ENCODE data around the gene SRGAP3. TPM values are rescaled to one million over a fixed set of nuclear protein-coding genes. Genes with fewer than 3 reads are reported as not detected.

The SRGAP3 gene
- total and polyA plus RNA-seq, 2 donors (not counting 1 experiment from before 2014, with no cell fraction given): 1.4 to 1.5 TPM

GRCh38 chr3:9116336-9116735 lies 133.1 kb downstream of the SRGAP3 start:
- POLR2A ChIA-PET: no interaction called here
- CTCF ChIA-PET: no interaction called here

GRCh38 chr3:9115336-9115735 lies 134.1 kb downstream of the SRGAP3 start:
- intact Hi-C loops (cut with micrococcal nuclease): no loop called here

More at GRCh38 chr3:9116336-9116735, 133.1 kb downstream of the SRGAP3 start:
- TF ChIP-seq EZH2 (IDR thresholded peaks at IDR 0.05; ENCODE audit: borderline replicate concordance, insufficient read depth, low read depth, low read length, poor library complexity, severe bottlenecking): no peak
- no peak for TF ChIP-seq CTCF (IDR thresholded peaks at IDR 0.05)
- Histone ChIP-seq H4K20me1 (ENCODE audit: control insufficient read depth, insufficient read depth, low read length, poor library complexity, severe bottlenecking) (no peaks in the 10 kb centered on the region), H2AFZ (ENCODE audit: insufficient read depth, low read depth, low read length, poor library complexity, severe bottlenecking) (no peak overlapping the region), H3K4me3 (ENCODE audit: control extremely low read depth in 1 of 5, extremely low read depth in 1 of 5, insufficient read depth in 1 of 5, low read depth in 2 of 5, low read length in 4 of 5) (no peak overlapping the region), H3K27me3 (replicated peaks in 1 of 4; ENCODE audit: control extremely low read depth in 1 of 4, control insufficient read depth in 3 of 4, insufficient read depth in 4 of 4, low read length in 3 of 4) (no peaks in the 10 kb centered on the region), H3K27ac (ENCODE audit: low read length in 2 of 2) (no peak overlapping the region), H3K4me1 (ENCODE audit: control insufficient read depth in 2 of 2, insufficient read depth in 2 of 2, low read length in 2 of 2) (no peaks in the 10 kb centered on the region), H3K4me2 (replicated peaks; ENCODE audit: low read depth, low read length, poor library complexity, severe bottlenecking) (no peak overlapping the region), H3K79me2 (ENCODE audit: control insufficient read depth, insufficient read depth, low read length) (no peaks in the 10 kb centered on the region), H3K9ac (ENCODE audit: low read length) (no peak overlapping the region), H3K9me3 (ENCODE audit: control extremely low read depth in 1 of 3, control insufficient read depth in 2 of 3, insufficient read depth in 1 of 3, low read length in 2 of 3) (peaks cover 0 to 3% (median 0%) of the 10 kb centered on the region in 3 donors), H3K36me3 (replicated peaks in 1 of 2; ENCODE audit: control extremely low read depth in 1 of 2, control insufficient read depth in 1 of 2, extremely low read depth in 1 of 2, insufficient read depth in 2 of 2, low read length in 1 of 2) (no peaks in the 10 kb centered on the region)
- H3K27ac Mint-ChIP-seq: no peak overlapping the region
- no peaks in the 10 kb centered on the region for H3K4me1 Mint-ChIP-seq
- no peaks in the 10 kb centered on the region for H3K27me3 Mint-ChIP-seq
- WGBS (ENCODE audit: insufficient coverage): 70% methylated on average over 1 of the region's 3 CpGs
- DNase-seq (no peak), ATAC-seq (ENCODE audit: low read depth) (no peak)
- H3K9me3 Mint-ChIP-seq (ENCODE audit: insufficient read depth): no peaks in the 10 kb centered on the region
- intact Hi-C loops (cut with micrococcal nuclease): no loop called here
- H3K4me3 Mint-ChIP-seq: no peak overlapping the region

More at GRCh38 chr3:9115336-9115735, 134.1 kb downstream of the SRGAP3 start:
- Mint-ChIP-seq H3K27me3 (no peaks in the 10 kb centered on the region), H3K4me1 (no peaks in the 10 kb centered on the region), H3K9me3 (ENCODE audit: insufficient read depth) (no peaks in the 10 kb centered on the region), H3K27ac (no peak overlapping the region), H3K4me3 (no peak overlapping the region)
- ChIA-PET CTCF (interaction anchor here (0.6 kb wide), 1 partner anchor 80 kb away, joined by 3 read pairs; no protein-coding TSS in a partner anchor), POLR2A (no interaction called here)
- no peak for TF ChIP-seq CTCF (IDR thresholded peaks at IDR 0.05)
- TF ChIP-seq EZH2 (IDR thresholded peaks at IDR 0.05; ENCODE audit: borderline replicate concordance, insufficient read depth, low read depth, low read length, poor library complexity, severe bottlenecking): no peak
- Histone ChIP-seq H2AFZ (ENCODE audit: insufficient read depth, low read depth, low read length, poor library complexity, severe bottlenecking) (no peak overlapping the region), H3K9ac (ENCODE audit: low read length) (no peak overlapping the region), H3K79me2 (ENCODE audit: control insufficient read depth, insufficient read depth, low read length) (no peaks in the 10 kb centered on the region), H3K27ac (ENCODE audit: low read length in 2 of 2) (no peak overlapping the region), H3K4me2 (replicated peaks; ENCODE audit: low read depth, low read length, poor library complexity, severe bottlenecking) (no peak overlapping the region), H3K27me3 (replicated peaks in 1 of 4; ENCODE audit: control extremely low read depth in 1 of 4, control insufficient read depth in 3 of 4, insufficient read depth in 4 of 4, low read length in 3 of 4) (no peaks in the 10 kb centered on the region), H4K20me1 (ENCODE audit: control insufficient read depth, insufficient read depth, low read length, poor library complexity, severe bottlenecking) (no peaks in the 10 kb centered on the region), H3K4me3 (ENCODE audit: control extremely low read depth in 1 of 5, extremely low read depth in 1 of 5, insufficient read depth in 1 of 5, low read depth in 2 of 5, low read length in 4 of 5) (no peak overlapping the region), H3K4me1 (ENCODE audit: control insufficient read depth in 2 of 2, insufficient read depth in 2 of 2, low read length in 2 of 2) (no peaks in the 10 kb centered on the region), H3K9me3 (ENCODE audit: control extremely low read depth in 1 of 3, control insufficient read depth in 2 of 3, insufficient read depth in 1 of 3, low read length in 2 of 3) (peaks cover 0 to 6% (median 0%) of the 10 kb centered on the region in 3 donors), H3K36me3 (replicated peaks in 1 of 2; ENCODE audit: control extremely low read depth in 1 of 2, control insufficient read depth in 1 of 2, extremely low read depth in 1 of 2, insufficient read depth in 2 of 2, low read length in 1 of 2) (no peaks in the 10 kb centered on the region)
- WGBS (ENCODE audit: insufficient coverage): no CpG with 5 or more reads among the region's 2 CpGs
- DNase-seq (no peak), ATAC-seq (ENCODE audit: low read depth) (no peak)

All from B cell (primary cell).